Fibroblast of pulmonary artery (primary cell): Measurements from ENCODE around the gene LAMA5.
"Not testable (repeated sequence)": the region's sequence is repeated elsewhere in the genome, so short reads cannot be mapped to it uniquely, and the experiment has no call there.

Experiments used
- DNase-seq: peaks from one replicate; pipeline ENCODE4 v3.0.0-alpha.2; 2010; ENCODE audit warnings: low read depth
- H3K4me3 ChIP-seq: replicated peaks from 2 replicates; pipeline ENCODE4 v1.5.1; 2011; ENCODE audit warnings: low read depth, mild to moderate bottlenecking, control low read depth, low read length, moderate library complexity
- CTCF ChIP-seq: IDR thresholded peaks from 2 replicates; pipeline ENCODE4 v1.5.1; 2011; ENCODE audit warnings: mild to moderate bottlenecking, control low read depth, low read length, inconsistent platforms; ENCODE audit errors: missing control alignments

LAMA5 gene

GRCh38 chr20:62377064-62377461, 10.0 kb upstream of the LAMA5 start:
- no peak overlapping the region for H3K4me3 ChIP-seq
- TF ChIP-seq CTCF: no peak
- DNase-seq: no peak

GRCh38 chr20:62376112-62377063, 9.3 kb upstream of the LAMA5 start:
- peak; percentile 50 for TF ChIP-seq CTCF
- no peak overlapping the region for H3K4me3 ChIP-seq
- DNase-seq: peak; percentile 62

- DNase-seq: no peak
- no peak overlapping the region for H3K4me3 ChIP-seq
- TF ChIP-seq CTCF: no peak
Observed at GRCh38 chr20:62374331-62375152, 7.4 kb upstream of the LAMA5 start.

GRCh38 chr20:62373631-62374179, 6.6 kb upstream of the LAMA5 start:
- not testable (repeated sequence) for H3K4me3 ChIP-seq, DNase-seq

- TF ChIP-seq CTCF: no peak
- no peak overlapping the region for H3K4me3 ChIP-seq
- DNase-seq: no peak
Observed at GRCh38 chr20:62372042-62372993, 5.2 kb upstream of the LAMA5 start.

- no peak for DNase-seq
- H3K4me3 ChIP-seq: no peak overlapping the region
Observed at GRCh38 chr20:62371588-62372041, 4.5 kb upstream of the LAMA5 start.

More at GRCh38 chr20:62371588-62372041, 4.5 kb upstream of the LAMA5 start:
- no peak for TF ChIP-seq CTCF
